Activated CD8-positive, alpha-beta memory T cell treated with anti-CD3 and anti-CD28 coated beads, Interleukin-2, amount 50 U/mL, for 1 hour (primary cell): ENCODE results near the gene CHST14.
"Not testable (repeated sequence)": the region's sequence is repeated elsewhere in the genome, so short reads cannot be mapped to it uniquely, and the experiment has no call there.

Experiments
- DNase-seq: peaks from one replicate; pipeline ENCODE4 v3.0.0-alpha.2; 2020; ENCODE audit errors: extremely low read depth

CHST14 gene

GRCh38 chr15:40440743-40441564, 29.8 kb upstream of the CHST14 start, which contains the start of gene BAHD1:
TSS of gene BAHD1 (plus strand) at chr15:40440953. CDS start at chr15:40458465, 17,512 bp downstream.
- DNase-seq, result peak; percentile 84

GRCh38 chr15:40441565-40442531, 28.9 kb upstream of the CHST14 start:
- no peak for DNase-seq

DNA sequence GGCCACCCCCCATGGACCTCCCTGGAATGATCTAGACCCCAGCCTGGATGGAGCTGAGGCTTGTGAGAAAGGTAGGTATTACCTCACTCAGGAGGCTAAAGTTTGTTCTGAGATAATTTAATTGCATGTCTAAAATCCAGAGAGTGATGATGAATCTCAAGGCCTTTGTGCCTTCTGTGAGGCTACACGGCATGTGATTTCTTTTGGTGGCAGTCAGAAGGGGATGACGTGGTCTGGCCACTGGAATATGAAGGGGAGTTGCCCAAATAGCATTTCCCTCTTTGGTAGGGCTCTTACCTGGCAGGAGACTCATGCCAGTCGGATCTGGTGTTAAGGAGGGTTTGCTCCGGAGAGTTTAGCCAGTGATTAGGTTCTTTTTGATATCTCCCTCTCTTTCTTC, 27.5 kb upstream of the CHST14 start:
- no peak for DNase-seq

- DNase-seq, result no peak
Measured at GRCh38 chr15:40443846-40444245, 26.9 kb upstream of the CHST14 start.

DNA sequence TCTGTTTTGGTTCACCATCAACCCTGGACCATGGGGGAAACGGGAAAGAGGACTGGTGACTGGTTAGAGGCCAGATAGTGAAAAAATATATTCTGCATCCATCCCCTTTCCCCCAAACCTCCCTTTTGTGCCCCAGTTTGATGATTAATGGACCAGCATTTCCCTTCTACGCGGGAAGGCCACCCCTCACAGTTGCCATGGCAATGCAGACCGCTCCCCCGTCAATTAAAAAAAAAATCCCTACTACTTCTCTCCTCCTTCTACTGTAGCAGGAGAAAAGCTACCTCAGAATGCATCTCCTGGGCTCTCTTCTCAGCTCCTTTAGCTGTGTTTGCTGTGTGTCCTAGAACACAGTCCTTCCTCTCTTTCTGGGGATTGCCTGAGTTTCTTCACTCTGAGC, 26.0 kb upstream of the CHST14 start:
- no peak for DNase-seq

- DNase-seq, result no peak
Measured at GRCh38 chr15:40445421-40445922, 25.3 kb upstream of the CHST14 start.

DNA sequence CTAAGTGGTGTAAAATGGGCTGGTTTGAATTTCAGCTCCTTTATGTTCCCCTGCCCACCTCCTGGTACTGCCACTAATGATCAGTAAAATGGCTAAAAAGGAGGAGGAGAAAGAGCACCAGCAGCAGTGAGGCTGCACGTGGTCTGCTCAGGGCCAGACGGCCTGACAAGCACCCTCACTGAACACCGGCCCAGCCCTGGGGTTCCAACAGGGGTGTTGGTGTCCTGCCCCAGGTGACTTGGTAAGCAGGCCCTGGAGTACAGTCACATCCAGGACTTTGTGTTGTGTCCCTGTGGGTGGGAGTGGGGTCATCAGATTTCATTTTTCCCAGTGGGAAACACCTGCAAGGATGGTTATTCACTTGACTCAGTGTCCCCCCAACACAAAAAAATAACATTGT, 24.6 kb upstream of the CHST14 start:
- DNase-seq, result no peak

GRCh38 chr15:40448354-40448753, 22.4 kb upstream of the CHST14 start:
- no peak for DNase-seq

- no peak for DNase-seq
Measured at GRCh38 chr15:40449275-40449674, 21.5 kb upstream of the CHST14 start.

GRCh38 chr15:40450047-40450446, 20.7 kb upstream of the CHST14 start:
- no peak for DNase-seq

DNA sequence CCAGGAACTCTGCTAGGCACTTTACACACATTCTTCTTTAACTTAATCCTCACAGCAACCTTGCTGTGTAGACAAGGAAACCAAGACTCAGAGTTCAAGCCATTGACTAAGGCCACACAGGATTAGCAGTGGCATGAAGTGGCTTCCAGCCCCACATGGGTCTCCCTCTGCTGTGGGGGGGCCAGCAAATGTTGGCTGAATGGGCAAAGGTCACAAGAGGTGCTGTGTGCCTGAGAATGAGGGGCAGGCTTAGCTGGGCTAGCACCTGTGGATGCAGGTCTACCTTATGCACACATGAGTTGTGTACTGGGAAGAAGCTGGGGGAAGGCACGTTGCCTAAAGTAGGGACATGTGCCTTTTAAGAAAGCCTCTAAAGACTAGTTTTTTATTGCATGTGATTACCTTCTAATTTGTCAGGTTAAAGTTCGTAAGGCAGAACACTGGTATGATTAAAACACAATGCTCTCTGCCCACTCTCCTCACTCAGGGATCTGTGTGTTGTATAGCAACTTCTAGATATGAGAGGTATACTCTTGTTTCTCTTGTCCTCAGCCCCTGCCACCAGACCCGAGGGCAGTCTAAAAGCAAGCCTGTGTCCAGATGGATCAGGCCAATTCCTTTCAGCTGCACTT, 19.1 kb upstream of the CHST14 start:
- no peak for DNase-seq

- DNase-seq, result no peak
Measured at GRCh38 chr15:40452296-40453090, 18.3 kb upstream of the CHST14 start.

DNA sequence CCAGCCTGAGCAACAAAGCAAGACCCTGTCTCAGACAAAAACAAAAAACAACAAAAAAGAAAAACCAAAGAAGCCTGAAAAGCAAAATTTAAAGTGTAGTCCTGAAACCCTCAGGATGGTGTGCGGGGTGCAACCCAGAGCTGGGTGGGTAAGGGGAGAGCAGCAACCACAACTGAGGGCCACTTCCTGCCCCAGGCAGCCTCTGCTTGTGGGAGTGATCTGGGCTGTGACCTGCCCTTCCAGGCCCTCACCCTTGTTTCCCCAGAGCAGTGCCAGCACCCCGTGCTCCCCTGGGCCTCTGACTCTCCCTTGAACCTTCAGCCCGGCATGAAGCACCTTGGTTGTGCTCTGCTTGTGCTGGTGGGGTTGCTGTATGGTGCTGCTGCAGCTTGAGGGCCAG, 16.8 kb upstream of the CHST14 start:
- not testable (repeated sequence) for DNase-seq

DNA sequence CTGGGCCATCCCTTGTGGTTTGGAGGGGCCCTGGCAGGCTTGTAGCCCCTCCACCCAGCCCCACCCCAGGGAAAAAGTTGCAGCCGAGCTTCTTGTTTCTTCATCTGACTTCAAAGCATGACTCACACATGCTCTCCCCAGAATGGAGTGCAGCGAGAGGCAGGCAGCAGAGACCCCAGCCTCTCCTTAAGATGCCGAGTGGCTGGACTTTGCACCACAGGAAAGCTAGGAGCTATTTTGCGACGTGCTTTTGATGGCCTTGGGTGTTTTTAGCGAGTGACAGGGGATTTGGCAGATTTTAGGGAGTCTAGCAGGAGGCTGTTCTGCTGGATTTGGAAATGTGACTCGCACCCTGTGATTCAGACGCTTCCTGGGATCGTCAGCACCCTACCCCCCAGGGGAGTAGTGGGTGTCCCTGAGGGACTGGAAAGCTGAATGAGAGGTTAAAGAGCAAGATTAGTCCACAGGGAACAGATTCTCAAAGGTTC, 15.8 kb upstream of the CHST14 start:
- DNase-seq, result no peak

- no peak for DNase-seq
Measured at GRCh38 chr15:40456299-40456712, 14.5 kb upstream of the CHST14 start.

DNA sequence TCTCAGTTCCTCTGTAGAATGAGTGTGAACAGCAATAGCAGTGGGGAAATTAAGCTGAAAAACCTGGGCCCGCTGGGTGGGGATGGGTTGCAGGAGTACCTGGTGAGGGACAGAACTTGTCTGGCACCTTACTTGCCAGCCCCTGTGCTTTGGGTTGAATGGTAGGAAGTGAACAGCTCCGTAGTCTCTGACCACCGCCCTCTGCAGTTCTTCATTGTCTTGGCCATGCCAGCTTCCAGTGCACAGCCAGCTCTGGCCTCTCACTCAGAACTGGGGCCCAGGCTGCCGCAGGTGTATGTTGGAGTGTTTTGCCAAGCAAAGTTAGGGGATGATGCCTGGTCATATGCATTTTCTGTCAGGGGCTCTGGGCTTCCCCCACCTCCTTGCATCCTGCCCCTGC, 14.0 kb upstream of the CHST14 start:
- no peak for DNase-seq

DNA sequence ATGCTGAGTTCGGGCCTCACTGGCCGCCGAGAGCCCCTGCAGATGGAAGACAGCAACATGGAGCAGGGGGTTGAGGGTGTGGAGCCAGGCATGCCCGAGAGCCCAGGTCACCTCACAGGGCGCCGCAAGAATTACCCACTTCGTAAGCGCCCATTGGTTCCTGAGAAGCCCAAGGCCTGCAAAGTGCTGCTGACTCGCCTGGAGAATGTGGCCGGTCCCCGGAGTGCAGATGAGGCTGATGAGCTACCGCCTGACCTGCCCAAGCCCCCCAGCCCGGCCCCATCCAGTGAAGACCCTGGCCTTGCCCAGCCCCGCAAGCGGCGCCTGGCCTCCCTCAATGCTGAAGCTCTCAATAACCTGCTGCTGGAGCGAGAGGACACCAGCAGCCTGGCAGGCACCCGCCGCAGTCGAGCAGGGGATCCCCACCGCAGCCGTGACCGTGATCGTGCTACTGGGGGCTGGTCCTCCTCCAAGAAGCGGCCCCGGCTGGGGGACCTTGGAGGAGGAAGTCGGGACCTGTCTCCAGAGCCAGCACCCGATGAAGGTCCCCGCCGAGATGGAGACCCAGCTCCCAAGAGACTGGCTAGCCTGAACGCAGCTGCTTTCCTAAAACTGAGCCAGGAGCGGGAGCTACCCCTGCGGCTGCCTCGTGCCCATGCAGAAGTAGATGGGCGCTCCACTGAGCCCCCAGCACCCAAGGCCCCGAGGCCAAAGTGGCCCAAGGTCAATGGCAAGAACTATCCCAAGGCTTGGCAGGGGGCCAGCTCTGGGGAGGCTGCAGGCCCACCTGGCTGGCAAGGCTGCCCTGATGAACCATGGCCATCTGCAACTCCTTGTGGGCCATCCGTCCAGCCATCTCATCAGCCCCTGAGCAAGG, 12.1 kb upstream of the CHST14 start:
- no peak for DNase-seq

GRCh38 chr15:40459391-40460015, 11.3 kb upstream of the CHST14 start:
- no peak for DNase-seq

- DNase-seq, result no peak
Measured at GRCh38 chr15:40460404-40460803, 10.4 kb upstream of the CHST14 start.
